ENCODE results near the gene PCAT6.
"Not testable (repeated sequence)": the region's sequence is repeated elsewhere in the genome, so short reads cannot be mapped to it uniquely, and the experiment has no call there.

The PCAT6 gene

DNA sequence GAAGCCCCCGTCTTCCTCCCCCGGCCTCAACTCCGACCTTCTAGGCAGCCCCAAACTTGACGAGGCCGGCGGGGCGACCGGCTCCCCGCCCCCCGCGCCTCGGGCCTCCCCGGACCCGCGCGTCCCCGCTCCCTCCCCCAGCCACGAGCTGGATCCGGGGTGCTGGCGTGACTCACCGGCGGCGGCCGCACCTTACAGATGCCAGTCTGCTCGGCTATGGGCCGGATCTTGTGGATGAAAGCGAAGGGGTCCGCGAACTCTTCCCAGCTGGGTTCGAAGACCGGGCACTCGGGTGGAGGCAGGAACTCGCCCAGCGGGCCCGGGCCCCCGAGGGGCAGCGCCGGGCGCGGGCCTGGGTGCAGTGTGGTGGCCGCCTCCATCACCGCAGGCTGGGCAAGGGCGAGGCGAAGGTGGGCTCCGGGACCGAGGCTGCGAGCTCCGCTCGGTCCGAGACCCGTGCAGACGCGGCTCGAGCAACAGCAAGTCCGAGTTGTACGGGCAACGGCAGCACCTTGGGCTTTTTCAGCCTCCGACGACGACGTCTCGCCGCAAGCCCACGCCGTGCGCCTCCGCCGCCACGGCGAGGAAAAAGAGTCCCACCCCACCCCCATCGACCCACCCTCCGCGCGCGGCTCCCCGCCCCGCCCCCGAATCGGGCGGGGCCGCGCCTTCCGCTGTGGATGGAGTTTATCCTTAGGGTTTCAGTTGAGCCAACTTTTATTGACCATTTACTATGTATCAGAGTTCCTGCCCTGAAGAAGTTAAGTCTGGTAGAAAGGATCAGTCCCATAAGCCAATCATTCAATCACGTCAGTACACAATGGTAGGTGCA is 2.6 kb upstream of the PCAT6 start, which contains the start of gene KDM5B:
KDM5B (minus strand) TSS at position 496 of the 832 bp plus-strand sequence; CDS start at position 380, 116 bp downstream.
- DNase-seq: no peak

DNA sequence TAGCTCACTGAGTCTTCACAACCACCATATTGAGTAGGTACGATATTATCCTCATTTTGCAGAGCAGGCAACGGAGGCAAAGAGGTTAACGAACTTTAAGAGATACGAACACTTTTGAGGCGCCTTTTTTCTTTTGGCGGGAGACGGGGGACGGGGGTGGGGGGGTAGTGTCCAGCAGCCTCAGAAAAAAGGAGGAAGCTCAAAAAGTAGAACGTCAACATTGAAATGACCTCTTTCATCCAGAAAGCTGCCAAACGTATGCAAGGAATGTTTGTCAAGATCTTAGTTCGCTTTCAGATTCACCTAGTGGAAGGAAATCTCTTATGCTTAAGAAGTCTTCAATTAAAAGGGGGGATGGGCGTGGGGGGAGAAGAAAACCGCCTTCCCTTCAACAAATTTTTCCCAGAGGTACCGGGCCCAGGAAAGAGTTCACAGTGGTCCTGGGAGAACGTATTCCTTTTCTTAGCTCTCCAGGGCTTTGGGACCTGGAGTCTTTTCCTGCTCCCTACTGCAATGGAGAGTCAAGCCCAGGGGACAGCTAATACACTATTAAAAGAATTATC is 1.1 kb upstream of the PCAT6 start:
- DNase-seq: no peak

DNA sequence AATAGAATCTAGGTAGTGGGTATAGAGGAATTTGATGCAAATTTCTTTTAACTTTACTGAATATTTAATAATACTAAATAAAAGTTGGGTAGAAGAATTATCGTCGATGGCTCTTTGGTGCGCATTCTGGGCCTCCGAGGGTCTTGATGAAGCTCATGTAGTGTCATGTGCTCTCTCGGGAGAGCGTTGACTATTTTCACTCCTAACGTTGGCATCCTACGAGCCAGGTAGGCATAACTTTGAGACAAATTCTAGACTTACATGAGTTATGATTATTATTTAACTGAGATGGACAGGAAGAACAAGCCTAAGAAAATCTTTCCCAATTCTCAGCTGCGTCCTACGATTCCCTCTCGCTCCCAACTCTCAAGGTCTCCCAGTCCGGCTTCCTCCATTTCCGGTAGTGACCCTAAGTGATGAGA is 550 bp upstream of the PCAT6 start:
- no peak for DNase-seq

DNA sequence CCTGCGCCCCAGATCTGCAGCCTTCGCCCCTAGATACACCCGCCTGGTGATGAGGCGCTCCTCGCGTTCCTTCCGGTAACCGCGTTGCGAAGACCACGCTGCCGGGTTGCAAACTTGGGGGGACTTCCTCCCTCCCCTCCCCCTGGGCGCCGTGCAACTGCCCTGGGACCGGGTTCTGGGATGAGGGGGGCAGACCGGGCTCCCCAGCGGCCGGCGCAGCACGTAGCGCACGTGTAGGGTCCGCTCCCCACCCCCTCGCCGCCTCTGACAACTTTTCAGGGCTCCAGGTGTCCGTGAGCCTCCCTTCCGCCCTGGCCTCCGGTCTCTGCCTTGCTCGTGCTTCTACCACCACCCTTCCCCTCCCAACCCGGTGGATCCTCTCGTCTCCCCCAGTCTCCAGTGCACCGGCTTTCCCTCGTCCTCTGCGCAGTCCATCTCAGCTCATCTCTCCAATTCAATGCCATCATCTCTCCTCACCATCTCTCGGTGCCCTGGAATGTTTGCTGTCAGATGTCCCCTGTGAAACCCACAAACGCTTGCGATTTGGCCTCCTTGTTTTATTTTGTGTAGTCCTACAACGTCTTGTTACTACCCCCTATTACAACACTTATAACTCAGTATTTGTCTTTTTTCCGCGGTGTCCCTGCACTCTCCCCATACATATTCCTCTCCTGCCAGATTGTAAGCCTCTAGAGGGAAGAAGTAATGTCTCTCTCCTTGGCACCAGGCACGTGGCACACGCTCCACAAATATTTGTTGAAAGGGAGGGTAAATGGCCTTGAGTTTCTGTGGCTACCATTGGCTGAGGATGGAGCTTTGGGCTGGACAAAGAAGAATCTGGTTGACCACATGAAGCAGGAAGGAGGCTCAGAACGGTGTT is 782 bp downstream of the PCAT6 start:
- DNase-seq: no peak

DNA sequence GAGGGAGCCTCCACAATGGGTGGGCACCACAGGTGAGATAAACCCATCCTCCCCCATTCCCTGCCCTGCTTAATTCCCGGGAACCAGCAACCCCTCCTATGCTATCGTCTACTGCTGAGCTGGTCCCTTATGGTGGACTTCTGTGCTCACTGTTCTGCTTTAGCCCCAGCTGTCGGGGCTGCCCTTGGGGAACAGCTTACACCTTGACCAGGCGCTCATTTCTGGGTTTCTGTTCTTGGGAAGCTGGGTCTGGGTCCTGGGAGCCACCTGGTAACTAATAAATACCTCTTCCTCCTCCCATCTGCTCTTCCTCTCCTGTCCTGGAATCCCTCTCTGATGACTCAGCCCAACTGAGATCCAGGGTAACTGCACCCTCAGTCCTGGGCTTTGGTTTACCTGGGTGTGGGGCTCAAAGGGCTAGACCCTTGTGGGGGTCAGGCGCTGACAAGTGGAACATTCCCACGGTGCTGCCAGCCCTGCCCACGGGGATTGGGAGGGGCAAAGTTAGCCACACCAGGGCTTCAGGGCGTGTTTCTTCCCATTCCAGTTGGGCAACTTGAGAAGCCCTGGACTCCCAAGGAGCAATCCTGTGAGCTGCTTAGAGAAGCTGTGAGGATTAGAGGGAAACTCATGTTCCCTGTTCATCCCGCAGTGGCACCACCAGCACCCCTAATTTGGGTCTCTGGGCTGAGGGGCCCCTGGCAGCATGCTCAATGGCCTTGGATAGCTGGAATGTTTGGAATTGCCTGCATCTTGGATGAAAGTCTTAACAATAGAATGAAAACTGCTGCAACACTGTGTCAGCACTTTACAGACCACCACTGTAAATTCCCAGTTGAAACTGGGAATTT is 1.6 kb downstream of the PCAT6 start:
- DNase-seq: no peak

DNA sequence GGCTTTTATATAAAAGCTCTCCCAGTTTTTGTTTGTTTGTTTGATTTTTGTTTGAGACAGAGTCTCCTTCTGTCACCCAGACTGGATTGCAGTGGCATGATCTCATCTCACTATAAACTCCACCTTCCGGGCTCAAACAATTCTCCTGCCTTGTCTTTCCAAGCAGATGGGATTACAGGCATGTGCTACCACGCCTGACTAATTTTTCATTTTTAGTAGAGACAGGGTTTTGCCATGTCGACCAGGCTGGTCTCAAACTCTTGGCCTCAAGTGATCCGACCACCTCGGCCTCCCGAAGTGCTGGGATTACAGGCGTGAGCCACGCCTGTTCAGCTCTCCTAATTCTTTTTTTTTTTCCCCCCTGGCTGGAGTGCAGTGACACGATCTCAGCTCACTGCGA is 4.4 kb downstream of the PCAT6 start:
- DNase-seq: no peak

DNA sequence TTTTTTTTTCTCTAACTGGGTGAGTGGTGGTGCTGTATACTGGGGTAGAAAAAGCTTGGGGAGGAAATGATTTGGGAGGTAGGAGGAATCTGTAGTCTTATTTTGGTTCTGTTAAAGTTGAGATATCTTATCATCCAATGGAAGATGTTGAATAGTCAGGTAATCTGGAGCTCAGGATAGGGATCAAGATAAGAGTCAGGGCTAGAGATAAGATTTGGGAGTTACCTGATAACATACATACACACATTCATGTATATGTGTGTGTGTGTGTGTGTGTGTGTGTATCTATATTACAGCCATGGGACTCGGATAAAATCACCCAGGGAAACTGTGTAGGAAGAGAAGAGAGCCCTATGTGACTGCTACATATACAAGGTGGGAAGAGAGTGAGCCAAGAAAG is 8.1 kb downstream of the PCAT6 start:
- no peak for DNase-seq

DNA sequence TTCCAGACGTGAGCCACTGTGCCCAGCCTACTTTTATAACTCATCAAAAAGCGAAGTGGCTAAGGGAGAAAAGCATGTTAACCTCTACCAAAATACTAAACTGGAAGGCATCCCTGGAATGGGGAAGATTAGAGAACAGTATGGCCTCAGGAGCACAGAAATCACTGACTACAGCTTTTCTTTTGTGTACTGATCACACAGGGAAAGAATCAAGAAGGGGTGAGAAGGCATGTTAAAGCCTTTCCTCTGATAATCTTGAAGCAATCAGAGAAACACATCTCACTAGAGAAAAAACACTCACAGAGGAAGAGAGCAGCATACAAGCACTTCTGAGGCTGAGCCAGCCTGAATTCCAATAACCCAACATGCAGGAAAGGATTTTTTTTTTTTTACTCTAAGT is 10.7 kb downstream of the PCAT6 start:
- DNase-seq: no peak

DNA sequence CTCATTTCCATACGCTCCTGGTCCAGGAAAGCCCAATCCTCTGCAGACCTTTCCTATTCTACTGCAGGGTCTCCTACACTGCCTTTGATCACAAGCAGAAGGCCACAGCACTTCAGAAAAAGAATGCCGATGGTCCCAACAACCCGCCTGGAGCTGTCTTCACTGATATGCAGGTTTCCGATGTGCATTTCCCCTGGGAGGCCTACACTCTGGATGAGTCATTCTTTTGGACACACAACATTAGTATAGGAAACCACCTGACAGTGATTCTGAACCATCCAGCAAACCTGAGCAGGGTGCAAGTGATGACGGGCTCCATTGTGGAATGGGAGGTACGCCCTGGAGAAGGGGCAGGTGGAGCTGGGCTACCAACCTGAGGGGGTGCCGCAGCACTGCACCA is 15.0 kb downstream of the PCAT6 start:
- DNase-seq: no peak

DNA sequence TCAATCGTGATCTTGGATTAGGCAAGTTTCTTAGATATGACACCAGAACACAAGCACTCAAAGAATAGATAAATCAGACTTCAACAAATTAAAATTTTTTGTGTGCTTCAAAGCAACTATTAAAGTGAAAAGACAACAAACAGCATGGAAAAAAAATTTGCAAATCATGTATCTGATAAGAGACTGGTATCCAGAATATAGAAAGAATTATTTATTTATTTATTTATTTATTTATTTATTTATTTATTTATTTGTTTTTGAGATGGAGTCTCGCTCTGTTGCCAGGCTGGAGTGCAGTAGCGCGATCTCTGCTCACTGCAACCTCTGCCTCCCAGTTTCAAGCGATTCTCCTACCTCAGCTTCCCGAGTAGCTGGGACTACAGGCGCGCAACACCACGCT is 18.5 kb downstream of the PCAT6 start:
- DNase-seq: not testable (repeated sequence)

DNA sequence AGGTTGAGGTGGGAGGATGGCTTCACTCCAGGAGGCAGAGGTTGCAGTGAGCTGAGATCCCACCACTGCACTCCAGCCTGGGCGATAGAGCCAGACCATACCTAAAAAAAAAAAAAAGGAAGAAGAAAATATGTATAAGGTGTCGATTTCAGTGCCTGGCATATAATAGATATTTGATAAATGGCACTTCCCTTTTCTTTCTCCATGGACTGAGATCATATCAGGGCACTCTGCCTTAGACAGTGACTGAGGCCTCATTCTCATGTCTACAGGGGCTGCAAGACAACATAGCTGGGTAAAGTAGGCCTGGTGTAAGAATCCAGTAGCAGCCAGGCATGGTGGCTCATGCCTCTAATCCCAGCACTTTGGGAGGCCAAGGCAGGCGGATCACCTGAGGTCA is 21.2 kb downstream of the PCAT6 start:
- no peak for DNase-seq

DNA sequence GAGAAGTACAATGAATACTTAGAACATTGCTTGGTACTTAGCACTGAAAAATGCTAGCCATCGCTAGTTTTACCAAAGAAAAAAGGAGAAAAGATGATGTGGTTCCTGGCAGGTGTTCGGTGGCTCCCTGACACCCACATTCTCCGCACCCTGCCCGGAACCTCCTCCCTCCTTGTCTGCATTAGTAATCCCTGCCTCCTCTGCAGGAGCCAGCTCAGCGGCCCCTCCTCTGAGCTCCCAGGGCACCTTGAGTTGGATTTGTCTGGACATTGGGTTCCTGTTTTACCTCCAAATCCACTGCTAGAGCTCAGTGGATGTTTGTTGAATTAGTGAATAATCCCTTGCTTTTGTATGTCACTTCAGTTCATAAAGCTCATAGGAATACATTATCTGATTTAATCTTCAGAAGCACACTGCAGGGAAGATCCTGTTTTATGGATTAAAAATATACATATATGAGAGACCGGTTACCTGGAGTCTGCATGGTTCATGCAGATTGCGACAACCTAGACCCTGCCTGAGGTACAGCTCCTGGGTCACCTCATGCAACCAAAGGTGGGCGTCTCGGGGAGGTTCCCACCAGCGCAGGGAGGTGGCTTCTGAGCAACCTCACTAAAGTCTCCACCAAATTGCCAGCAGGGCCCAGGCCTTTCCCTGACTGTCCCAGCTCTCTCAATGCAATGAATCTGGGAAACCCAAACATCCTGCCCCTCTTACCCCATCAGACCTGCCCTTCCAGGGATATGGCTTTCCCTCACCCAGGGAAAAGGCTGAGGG is 24.2 kb downstream of the PCAT6 start:
- no peak for DNase-seq

DNA sequence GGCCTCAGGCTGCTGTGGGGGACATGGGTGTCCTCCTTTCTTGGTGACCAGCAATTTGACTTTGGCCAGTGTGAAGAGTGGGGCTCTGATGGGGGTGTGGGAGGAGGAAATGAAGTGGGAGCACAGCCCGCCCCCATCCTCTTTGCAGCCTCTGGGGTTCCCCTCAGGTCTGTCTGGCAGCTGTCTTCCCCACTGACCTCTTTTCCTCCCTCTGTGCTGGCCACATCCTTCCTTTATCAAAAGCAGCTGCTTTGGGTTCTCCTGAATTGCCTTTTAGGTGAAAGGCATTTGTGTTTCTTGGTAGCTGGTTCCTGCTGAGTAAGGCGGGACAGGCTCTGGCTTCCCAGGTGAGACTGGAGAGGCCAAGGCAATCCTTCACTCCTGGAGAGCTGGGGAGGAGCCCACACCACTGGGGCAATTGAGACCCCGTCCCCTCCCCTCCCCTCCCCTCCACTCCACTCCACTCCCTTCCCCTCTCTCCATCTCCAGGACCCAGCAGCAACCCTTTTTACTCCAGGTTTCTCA is 24.9 kb downstream of the PCAT6 start:
- DNase-seq: no peak

DNA sequence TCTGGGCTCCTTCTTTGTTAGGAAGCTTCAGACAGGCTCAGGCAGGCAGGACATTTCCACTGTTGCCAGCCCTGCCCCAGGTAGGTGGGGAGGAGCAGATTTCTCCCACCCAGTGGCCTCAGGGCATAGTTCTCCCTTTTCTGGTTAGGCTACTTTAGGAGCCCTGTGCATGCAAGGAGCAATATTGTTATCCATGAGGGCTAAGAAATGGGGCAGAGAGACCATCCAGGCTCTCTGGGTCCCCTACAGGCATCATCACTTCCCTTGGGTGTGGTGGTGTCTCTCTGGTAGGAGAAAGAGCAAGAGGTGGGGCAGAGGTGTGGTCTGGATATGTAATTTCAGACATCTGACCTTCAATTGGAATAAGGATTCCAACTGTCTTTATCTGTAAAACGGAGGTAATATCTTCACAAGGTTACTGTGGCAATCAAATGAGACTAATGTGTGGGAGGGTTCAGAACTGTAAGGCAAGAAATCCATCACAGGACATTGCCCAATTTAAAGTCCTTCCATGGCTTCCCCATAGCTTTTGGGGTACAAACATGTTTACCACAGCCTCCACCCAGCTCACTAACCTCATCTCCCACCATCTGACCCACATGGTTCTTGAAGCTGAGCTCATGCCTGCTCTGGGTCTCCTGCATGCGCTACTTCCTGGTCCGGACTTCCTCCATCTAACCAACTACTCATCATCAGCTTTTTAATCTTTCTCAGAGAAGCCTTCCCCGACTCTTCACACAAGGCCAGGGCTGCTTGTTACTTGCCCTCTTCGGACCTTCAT is 26.1 kb downstream of the PCAT6 start:
- DNase-seq: no peak

DNA sequence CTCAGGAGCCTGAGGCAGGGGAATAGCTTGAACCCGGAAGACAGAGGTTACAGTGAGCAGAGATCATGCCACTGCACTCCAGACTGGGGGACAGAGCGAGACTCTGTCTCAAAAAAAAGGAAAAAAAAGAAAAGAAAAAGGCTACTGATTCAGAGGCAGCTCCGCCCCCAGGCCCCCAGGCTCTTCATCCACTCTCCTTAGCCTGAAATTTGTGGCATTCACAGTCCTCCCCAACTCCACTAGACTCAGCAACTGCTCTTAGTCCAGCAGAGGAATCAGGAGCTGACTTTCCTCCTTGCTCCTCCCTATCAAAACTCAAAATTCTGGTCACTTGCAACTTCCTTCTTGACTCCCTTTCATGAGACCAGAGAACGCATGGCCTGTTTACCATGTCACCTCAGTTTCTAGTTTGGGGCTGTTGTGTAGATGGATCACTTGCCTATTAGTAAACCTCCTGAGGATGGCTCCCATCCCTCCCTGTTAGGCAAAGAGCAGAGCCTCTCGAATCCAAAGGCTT is 27.1 kb downstream of the PCAT6 start:
- no peak for DNase-seq

DNA sequence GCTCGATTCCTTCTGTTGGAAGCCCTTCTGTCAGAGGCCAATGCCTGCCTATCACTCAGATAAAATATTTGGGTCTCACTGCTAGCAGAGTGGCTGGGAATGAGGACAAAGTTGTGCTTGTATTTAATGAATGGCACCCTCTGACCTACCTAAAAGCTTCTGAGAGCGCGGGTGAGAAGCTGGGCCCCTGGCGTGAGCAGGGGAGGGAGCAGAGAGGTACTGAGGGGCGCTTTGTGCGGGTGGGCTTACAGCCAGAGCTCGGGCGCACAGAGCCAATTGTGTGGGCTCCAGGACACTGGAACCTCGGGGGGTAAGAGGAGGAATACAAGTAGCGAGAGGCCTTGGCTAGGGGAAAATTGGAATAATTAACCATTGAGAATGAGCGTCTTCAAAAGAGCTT is 32.3 kb downstream of the PCAT6 start:
- DNase-seq: no peak

DNA sequence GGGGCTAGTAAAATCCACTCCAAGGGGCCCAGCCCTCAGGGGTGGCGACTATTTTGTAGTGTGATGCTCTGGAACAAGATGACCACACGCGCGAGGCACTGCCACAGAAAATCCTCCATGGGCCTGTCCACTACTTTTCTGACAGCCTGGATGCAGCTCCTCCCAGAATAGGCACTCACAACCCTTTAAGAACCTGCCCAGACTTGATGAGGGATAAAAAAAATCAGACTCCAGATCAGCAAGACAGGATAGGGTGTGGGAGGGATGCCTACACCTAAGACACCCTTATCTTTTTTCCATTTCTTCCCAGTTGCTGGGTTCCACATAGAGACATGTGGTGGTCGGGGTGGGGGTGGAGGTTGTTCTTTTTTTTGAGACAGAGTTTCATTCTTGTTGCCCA is 33.5 kb downstream of the PCAT6 start:
- DNase-seq: no peak

DNA sequence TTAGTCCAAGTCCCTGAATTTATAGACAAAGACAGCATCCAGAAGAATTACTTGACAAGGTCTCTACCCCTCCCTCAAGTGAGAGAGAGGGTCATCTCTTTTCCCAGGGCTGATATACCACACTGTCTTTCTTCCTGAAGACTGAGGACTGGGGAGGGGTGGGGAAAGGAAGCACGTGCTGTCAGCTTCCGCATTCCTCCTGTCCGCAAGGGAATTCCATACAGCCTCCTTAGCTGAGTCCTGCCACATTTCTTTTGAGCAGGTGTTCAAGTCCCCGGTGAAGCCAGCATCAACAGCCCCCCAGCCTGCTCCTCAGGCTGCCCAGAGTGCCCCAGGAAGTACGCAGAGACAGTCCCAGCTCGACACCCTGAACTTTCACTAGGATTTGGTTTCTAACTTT is 34.2 kb downstream of the PCAT6 start:
- DNase-seq: no peak

DNA sequence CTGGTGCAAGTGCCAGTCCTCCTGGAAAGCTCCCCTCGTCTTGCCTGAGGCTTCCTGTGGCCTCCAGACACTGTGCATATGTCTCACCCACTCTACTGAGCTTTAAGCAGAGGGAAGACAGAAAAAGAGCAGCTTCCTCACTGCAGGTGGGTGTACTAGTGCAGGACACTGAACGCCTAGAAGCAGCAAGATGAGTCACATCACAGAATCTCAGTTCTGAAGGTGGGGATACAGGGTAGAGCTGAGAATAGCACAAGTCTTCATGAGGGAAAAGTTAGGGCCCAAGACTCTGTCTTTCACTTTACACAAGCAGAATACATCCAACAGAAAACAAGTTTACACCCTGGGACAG is 37.4 kb downstream of the PCAT6 start:
- DNase-seq: no peak

DNA sequence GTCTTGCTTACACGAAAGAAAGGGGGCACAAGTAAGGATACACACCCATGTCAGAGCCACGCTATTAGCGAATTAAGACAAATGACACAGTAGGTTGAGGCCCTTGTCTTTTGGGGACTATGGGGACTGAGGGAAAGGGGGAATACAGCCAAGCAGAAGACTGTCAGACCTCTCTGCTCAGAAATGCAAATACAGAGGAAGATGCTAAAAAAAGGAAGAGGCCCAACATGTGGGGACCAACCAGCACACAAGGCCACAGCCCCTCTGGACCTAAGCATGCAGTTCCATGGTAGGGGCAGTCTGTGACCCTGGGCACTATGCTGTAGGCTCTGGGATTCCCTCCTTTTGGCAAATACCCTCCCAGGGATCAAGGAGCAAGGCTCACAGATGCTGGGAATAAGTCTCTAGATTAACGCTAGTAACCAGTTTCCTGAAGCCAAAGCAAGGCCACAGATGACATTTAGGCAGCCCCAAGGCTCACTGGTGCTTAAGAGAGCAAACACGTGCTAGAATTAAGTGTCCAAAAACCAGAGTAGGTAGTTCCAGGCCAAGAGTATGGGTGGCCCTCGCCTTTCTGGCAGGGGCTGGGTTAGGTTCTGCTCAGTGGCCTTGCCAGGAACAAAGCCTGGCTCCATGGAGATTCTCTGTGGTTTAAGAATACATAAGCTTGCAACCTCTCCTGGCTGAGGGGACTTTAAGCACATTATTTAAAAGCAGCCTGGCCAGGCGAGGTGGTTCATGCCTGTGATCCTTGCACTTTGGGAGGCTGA is 40.0 kb downstream of the PCAT6 start:
- no peak for DNase-seq

All from SIG-M5 (cell line).